SKM-1 treated with dmso at 0.1 percent for 144 hours (cell line): ENCODE results near the gene SMYD4.
"Not testable (repeated sequence)": the region's sequence is repeated elsewhere in the genome, so short reads cannot be mapped to it uniquely, and the experiment has no call there.

Source experiments
- DNase-seq: peaks from one replicate; lab custom pipeline; 2025; ENCODE audit not compliant: unreplicated experiment; lab: John Stamatoyannopoulos, UW

Gene SMYD4

DNA sequence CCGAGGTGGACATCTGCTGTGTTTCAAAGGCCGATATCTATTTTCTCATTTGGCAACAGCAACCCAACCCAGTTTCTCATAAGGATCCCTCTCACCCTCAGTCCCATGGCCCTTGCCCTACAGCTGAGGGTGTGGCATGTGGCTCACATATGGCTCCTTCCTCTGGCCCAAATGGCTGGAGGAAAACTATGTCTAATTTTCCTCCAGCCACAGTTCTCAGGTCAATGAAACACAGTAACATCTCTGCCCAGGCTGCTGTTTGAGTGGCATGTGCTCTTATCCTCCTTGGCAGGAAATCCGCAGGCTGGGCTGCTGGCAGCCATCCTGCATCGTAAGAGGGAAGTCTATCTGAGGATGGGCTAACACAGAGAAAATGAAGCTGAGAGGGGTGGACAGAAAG lies 43.8 kb downstream of the SMYD4 start:
- no peak for DNase-seq

DNA sequence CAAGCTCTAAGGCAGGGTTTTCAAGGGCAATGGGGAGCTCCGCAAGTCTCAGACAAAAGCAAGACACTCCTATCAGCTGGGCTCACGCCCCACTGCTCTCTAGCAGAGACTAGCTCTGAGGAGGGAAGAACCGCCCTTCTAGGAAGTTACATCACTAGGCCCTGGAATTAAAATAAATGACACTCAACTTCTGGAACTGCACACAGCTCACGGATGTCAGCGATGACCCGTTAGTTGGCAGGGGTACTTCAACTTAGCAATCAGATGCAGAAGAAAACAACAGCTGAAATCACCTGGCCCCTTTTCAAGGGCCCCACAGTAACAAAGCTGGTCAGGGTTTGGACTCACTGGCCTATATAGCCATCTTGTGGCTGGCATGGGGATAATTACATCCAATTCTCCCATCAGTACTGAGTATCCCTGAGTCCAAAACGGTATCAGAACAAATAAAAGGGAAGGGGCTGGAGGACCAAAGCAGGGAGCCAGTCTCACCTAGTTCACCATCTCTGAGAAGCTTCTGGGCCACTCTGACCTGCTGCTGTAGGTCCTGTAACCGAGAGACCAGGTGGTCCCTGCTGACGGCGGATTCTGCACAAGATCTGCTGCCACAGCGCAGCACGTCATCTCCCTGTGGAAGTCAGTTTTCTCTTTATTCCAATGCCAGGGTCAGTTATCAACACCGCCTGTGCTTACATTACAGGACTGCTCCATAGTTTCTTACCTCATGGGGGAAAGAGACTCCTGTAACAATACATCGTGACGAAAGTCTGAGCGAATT lies 45.7 kb downstream of the SMYD4 start:
- DNase-seq: no peak

DNA sequence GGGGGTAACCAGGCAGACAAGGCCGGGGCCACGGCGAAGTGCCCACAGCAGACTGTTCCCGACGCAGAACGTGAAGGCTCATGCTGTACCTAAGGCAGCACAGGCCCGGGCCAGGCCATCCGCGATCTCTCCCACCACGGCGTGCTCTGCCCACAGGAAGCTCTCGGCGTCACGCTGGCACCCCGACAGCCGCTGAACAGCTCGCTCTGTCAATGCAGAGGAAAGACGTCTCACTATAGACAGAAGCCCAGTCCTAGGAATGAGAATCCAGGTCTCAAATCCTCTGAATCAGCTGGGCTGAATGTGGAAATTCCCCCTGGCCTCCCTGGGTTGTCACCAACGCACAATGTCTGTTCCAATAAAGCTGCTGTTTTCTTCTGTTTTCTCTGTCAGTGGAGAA lies 46.4 kb downstream of the SMYD4 start:
- DNase-seq: no peak

DNA sequence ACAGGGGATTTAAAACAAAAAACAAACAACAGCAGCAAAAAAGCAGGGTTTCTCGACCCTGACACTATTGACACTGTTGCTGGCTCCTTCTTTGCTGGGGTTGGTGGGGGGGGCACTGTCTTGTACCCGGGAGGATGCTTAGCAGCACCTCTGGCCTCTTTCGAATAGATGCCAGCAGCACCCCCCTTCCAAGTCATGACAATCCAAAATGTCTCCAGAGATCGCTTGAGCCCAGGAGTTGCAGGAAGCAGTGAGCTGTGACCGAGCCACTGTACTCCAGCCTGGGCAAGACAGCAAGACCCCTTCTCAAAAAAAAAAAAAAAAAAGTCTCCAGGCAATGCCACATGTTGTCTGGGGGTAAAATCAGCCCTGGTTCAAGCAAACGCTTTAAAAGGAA lies 47.5 kb downstream of the SMYD4 start:
- DNase-seq: no peak

DNA sequence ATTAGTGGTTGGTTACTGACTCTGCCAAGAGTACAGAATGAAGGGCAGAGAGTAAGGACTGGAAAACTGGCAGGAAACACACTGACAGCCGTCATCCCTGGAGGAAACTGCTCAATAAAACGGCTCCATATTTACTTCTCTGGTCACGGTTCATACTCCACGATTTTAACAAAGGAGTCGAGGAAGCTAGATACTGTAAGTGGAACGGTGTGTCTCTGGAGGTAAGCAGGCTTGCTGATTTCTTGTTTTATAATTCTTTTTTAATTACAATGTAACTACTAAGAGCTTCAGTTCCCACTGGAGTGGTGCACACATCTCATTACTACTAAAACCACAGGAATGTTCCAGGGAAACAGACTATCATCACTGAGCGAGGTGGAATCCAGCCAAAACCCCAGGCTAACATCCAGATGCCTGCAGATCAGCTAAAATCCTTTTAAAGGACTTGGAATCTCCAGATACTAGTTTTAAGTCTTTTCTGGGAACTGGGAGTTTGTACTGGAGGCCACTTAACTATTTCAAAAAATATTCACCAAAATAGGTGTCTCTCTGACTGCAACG lies 50.1 kb downstream of the SMYD4 start:
- DNase-seq: no peak

DNA sequence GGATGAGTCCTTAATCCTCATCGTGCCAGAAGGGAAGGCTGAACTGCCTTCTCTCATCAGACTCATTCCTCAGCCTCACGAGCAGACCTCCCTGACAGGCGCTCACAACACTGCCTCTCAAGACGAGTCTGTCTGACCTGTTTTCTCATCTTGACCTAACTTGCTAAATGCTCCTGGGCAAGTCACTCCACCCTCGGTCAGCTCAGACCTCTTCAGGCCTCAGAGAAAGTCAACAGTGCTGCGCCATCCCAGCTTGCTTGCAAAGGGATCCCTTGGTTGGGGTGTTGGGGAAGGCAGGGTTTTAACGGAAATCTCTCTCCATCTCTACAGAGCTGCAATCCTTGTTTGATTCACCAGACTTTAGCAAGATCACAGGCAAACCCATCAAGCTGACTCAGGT lies 52.8 kb downstream of the SMYD4 start:
- DNase-seq: no peak

DNA sequence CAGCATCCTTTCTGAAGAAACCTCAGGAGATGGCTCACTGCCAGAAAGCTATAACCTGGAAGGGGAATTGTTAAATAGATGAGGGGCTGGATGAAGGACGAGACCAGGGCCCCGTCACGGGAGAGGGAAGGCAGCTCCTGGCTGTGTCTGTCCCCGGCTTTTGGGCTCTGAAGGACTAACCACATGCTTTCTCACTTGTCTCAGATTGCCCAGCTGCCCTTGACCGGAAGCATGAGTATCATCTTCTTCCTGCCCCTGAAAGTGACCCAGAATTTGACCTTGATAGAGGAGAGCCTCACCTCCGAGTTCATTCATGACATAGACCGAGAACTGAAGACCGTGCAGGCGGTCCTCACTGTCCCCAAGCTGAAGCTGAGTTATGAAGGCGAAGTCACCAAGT lies 53.4 kb downstream of the SMYD4 start:
- no peak for DNase-seq

DNA sequence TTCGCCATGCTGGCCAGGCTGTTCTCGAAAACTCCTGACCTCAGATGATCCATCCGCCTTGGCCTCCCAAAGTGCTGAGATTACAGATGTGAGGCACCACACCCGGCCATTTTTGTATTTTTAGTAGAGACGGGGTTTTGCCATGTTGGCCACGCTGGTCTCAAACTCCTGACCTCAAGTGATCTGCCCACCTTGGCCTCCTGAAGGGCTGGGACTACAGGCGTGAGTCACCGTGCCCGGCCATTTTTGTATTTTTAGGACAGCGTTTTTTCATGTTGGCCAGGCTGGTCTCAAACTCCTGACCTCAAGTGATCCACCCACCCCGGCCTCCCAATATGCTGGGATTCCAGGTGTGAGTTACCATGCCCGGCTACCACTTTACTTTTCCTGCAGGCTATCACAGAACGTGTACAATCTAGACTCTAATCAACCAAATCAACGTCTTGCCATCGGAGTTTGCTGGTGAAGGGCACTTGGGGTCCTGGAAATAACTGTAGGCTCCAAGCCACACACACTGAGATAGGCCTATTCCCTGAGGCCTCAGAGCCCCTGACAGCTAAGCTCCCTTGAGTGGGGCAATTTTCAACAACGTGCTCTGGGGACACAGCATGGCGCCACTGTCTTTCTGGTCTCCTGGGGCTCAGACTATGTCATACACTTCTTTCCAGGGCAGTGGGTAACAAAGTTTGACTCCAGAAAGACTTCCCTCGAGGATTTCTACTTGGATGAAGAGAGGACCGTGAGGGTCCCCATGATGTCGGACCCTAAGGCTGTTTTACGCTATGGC lies 55.1 kb downstream of the SMYD4 start:
- no peak for DNase-seq

DNA sequence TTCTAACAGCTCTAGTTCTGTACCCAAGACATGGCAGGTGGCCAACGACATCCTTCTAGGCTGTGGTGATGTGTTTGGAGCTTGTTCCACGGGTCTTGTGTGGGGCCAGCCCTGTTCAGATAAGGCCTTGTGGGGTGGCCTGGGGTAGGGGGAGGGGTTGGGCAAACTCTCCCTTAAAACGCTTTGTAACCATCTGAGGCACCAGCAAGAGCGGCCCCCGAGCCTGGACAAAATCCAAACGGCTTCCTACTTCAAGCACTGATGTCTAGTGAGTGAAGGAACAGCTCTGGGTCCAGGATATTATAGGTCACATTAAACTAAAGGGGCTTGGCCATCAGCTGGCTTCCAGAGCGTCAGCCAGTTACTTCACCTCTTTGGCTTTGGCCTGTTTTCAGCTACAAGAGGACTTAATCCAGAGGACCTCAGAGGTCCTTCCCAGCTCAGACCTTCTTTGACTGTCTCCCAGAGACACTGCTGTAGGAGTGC lies 56.0 kb downstream of the SMYD4 start:
- DNase-seq: no peak

DNA sequence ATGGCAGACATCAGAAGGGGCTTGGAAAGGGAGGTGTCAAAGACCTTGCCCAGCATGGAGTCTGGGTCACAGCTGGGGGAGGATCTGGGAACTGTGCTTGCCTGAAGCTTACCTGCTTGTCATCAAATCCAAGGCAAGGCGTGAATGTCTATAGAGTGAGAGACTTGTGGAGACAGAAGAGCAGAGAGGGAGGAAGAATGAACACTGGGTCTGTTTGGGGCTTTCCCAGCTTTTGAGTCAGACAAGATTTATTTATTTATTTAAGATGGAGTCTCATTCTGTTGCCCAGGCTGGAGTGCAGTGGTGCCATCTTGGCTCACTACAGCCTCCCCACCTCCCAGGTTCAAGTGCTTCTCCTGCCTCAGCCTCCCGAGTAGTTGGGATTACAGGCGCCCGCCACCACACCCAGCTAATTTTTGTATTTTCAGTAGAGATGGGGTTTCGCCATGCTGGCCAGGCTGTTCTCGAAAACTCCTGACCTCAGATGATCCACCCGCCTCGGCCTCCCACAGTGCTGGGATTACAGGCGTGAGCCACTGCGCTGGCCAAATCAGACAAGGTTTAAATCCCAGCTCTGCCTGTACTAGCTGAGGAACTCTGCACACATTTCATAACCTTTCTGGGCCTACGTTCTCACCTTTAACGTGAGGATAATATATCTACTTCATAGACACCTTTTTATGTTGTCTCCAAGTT lies 56.6 kb downstream of the SMYD4 start:
- not testable (repeated sequence) for DNase-seq

DNA sequence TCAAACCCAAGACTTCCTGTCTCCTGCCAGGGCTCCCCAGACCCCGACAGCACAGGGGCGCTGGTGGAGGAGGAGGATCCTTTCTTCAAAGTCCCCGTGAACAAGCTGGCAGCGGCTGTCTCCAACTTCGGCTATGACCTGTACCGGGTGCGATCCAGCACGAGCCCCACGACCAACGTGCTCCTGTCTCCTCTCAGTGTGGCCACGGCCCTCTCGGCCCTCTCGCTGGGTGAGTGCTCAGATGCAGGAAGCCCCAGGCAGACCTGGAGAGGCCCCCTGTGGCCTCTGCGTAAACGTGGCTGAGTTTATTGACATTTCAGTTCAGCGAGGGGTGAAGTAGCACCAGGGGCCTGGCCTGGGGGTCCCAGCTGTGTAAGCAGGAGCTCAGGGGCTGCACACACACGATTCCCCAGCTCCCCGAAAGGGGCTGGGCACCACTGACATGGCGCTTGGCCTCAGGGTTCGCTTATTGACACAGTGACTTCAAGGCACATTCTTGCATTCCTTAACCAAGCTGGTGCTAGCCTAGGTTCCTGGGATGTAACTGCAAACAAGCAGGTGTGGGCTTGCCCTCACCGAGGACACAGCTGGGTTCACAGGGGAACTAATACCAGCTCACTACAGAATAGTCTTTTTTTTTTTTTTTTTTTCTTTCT lies 59.8 kb downstream of the SMYD4 start:
- DNase-seq: no peak

DNA sequence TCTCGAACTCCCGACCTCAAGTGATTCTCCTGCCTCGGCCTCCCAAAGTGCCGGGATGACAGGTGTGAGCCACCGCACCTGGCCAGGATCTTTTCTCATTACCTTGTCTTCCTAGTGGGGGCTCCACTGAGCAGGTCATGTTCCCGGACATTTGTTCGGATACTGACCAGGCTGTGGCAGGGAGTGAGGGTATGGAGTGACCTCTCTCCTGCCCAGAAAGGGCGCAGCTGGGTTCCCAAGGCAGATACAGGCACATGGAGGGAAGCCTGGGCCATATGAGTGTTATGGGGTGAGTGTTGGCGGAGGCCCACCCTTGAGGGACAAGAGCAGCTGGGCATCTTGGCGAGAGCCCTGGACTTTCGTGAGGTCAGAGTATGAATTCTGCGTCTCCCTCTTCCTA lies 62.3 kb downstream of the SMYD4 start:
- no peak for DNase-seq

DNA sequence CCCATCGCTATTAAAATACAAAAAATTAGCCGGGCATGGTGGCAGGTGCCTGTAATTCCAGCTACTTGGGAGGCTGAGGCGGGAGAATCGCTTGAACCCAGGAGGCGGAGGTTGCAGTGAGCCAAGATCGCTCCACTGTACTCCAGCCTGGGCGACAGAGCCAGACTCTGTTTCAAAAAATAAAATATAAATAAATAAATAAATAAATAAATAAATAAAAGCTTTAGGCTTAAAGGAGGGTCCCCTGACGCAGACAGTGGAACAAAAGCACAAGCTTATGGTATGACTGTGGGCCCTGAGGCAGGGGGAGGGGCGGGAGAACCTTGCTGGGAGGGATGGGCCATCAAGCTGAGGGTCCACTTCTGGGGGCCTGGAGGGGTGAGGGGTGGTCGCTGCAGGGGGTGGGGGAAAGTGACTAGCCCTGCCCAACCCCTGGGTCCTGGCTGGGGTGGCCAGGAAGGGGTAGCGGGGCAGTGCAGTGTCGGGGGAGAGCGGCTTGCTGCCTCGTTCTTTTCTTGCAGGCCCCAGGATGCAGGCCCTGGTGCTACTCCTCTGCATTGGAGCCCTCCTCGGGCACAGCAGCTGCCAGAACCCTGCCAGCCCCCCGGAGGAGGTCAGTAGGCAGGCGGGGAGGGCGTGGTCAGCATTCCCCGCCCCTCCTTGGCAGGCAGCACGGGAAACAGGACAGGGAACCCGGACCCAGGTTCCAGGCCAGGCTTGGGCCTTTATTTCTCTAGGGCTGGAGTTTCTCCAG lies 63.1 kb downstream of the SMYD4 start:
- no peak for DNase-seq

DNA sequence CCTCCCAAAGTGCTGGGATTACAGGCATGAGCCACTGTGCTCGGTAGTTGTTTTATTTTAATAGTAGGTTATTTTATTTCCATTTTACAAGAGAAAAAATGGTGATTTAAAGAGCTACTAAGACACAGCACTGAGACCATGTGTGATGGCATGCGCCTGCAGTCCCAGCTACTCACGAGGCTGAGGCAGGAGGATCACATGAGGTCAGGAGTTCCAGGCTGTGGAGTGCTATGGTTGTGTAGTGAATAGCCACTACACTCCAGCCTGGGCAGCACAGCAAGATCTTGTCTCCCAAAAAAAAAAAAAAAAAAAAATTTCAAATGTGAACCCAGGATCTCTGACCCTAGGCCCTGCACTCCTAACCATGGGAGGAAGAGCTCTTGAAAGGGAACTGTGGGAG lies 64.1 kb downstream of the SMYD4 start:
- DNase-seq: no peak

DNA sequence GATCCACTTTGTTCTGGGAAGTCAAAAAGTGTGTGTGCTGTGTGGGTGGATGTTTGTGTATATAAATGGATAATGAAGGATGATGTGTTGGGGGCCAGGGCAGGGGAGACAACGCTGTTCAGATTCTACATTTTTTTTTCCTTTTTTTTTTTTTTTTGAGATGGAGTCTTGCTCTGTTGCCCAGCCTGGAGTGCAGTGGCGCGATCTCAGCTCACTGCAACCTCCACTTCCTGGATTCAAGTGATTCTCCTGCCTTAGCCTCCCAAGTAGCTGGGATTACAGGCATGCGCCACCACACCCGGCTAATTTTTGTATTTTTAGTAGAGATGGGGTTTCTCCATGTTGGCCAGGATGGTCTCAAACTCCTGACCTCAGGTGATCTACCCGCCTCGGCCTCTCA lies 65.0 kb downstream of the SMYD4 start:
- DNase-seq: not testable (repeated sequence)

DNA sequence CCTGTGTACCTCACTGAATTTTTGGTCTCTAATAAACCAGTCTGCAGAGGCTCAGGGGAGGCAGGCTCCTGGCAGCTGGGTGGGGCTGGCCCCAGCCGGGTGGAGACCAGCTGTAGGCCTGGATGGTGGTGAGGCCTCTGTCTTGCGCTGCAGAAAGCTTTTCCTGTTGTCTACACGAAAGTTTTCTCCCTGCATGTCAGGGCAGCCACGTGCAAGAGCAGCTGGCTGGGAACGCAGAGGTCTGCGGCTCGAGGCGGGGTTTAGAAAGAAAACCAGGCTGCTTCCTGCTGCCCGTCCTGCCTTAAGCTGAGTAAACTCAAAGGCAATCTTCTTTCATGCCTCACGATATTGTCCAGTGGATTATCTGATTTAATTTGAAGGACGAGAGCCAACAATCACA lies 65.4 kb downstream of the SMYD4 start:
- no peak for DNase-seq

DNA sequence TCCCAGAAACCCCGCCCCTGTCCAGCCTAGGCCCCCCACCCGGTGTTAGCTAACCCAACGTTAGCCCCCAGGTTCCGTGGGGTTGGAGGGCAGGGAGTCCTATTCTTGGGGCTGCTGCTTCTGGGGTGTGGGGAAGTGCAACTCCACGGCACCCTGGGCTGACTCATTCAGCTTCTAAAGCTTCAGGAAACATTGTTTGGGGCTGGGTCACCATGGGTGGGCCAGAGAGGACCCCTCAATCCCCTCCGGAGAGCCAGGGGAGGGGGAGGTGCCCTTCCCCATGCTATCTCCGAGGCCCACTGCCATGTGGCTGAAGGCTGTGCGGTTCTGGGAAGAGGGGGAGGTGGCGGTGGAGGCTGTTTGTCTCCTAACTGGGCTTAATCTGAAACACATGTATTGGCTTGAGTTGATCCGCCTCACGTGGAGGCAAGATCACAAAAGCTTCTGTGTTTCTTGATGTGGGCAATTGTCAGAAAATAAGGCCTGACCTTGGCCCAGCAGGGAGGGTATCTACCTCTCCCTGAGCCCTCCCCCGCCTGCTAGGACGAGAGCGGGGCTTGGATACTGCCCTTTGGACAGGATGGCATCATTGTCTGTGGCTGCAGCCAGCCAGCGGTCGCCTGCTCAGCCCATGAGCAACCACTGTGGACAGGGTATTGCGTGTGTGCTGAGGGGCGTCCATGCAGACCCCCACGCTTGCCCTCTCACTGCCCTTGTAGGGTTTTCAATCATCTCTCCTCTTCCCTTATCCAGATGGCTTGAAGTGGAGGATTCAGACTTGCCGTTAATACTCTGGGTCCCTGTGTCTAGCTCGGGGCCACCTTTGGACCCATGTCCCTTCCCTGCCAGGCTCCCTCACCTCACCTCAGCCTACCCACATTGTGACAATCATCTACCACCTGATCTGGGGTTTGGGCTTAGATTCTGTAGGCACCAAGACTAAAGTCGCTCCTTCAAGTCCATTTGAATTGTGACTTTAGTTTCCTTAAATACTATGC lies 66.5 kb downstream of the SMYD4 start:
- no peak for DNase-seq

DNA sequence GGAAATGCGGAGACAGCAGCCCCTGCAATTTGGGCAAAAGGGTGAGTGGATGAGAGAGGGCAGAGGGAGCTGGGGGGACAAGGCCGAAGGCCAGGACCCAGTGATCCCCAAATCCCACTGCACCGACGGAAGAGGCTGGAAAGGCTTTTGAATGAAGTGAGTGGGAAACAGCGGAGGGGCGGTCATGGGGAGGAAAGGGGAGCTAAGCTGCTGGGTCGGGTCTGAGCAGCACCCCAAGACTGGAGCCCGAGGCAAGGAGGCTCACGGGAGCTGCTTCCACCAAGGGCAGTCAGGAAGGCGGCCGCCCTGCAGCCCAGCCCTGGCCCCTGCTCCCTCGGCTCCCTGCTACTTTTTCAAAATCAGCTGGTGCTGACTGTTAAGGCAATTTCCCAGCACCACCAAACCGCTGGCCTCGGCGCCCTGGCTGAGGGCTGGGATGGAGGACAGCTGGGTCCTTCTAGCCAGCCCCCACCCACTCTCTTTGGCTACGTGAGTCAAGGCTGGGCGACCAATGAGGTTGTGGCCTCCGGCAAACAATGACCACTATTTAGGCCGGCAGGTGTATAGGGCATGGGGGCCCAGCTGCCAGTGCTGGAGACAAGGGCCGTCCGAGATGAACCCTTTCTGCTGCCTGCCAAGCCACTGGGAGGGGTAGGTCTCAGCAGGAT lies 67.3 kb downstream of the SMYD4 start:
- DNase-seq: no peak

DNA sequence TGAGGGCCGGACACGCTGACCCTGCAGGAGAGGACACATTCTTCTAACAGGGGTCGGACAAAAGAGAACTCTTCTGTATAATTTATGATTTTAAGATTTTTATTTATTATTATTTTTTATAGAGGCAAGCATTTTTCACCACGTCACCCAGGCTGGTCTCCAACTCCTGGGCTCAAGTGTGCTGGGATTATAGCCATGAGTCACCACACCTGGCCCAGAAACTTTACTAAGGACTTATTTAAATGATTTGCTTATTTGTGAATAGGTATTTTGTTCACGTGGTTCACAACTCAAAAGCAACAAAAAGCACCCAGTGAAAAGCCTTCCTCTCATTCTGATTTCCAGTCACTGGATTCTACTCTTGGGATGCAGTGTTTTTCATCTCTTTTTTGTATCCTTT lies 70.2 kb downstream of the SMYD4 start:
- DNase-seq: no peak
